GM19372 (cell line): ENCODE measurements around the gene AUTS2.

ENCODE experiments used
- ATAC-seq: cut with Tn5 transposase; IDR thresholded peaks from one replicate; pipeline ENCODE4 v1.9.1; 2021; ENCODE audit warnings: mild to moderate bottlenecking, low read depth, moderate library complexity; ENCODE audit not compliant: unreplicated experiment

AUTS2 gene

GRCh38 chr7:69912846-69913245 is 314.6 kb downstream of the AUTS2 start:
- no peak for ATAC-seq

DNA sequence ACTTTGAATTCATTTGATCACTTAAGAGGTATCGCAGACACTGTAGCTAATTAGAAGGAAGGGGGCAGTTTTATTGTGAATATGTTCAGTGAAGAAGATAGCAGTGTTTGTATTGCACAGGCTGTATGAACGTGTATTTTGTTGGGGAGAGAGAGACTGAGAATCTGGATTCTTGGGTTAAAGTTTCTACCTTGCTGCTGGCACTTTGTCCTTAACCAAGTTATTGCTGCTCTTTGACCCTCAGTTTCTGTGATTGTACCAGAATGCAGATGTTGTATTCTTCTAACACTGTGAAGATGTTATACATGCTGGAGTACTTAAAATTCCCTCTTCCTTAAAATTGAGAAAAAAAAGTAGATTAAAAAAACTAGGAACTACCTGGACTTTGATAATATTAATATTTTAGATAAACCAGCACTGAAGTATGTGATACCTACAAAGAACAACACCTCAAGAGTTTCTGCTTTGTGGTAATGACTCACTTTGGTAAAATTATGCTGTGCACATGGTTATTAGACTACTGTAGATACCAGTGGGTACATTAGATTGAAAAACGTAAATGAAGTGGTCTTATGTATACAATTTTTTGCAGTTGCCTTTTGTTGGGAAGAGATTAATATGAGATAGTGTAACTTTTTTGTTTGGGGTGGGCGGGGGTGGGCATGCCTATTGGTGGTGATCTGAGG is 321.3 kb downstream of the AUTS2 start:
- ATAC-seq: no peak

GRCh38 chr7:69920797-69921196 is 322.5 kb downstream of the AUTS2 start:
- no peak for ATAC-seq

DNA sequence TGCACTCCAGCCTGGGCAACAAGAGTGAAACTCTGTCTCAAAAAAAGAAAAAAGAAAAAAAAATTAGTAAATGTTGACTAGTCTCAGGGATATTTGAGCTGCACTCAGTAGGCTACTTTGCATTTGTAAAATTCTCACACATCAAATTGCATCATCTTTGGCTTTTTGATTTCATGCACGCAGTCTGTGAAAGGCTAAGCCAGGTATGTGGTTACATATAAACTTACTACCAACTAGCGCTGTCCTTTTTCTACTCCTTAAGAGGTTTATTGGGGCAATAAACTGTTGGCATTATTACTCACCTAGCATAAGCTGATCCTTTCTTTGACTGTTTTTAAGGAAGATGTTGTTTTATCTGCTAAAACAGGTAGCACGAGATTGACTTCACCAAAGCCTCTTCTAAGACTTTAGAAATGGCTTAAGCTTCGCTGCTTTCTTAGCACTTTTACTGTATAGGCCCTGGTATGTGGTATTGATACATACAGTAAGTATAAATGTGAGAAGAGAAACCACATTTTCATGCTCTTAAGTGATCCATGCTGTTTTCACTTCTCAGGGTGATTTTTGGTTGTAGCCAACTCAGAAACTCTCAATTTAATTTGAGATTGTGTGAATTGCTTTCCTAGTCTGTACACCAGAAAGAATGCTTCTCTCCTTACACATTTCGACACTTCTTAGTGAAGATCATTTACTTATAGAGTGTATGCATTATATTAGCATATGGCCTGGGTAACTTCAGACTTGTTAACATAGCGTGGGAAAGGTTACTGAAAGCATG is 323.9 kb downstream of the AUTS2 start:
- ATAC-seq: no peak

- no peak for ATAC-seq
These were observed 329.2 kb downstream of the AUTS2 start for GRCh38 chr7:69927461-69927860.

GRCh38 chr7:69928621-69929020 is 330.3 kb downstream of the AUTS2 start:
- ATAC-seq: no peak

DNA sequence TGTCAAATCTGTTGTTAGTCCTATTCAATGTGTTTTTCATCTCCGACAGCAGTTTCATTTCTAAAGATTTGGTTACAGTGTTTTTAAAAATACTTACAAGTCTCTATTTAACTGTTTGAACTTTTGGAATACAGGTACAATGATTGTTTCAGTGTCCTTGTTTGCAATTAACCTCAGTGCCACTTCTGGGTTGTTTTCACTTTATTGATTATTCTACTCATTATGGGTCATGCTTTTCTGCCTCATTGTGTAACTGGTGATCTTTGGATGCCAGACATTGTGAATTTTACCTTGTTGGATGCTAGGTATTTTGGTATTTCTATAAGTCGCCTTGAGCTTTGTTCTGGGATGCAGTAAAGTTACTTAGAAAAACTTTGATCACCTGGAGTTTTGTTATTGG is 331.3 kb downstream of the AUTS2 start:
- no peak for ATAC-seq

DNA sequence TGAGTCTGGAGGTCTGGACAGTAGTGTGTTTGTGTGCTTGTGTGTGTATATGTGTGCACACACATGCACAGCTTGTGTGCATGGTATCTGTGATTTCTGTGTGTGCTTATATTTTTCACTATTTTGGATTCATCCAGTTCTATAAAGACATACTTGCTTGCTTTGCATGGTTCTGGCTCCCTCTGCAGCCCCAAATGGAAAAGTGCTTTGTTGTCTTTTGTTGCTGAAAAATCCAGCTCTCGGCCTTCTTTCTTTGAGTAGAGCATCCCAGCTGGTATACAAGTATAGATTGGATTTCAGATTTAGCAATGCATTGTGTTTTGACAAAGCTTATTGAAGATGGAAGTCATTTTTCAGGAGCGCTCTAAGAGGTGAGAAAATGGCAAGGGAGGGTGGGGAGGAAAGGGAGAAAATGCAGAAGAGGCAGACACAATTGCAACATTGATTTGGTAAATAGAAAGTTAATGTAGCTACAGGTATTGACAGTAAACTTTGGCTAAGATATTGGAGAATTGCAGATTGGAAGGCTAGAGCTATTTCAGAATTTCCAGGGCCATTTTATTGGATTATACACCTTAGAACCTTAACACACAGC is 333.9 kb downstream of the AUTS2 start:
- no peak for ATAC-seq

GRCh38 chr7:69934144-69934903 is 336.0 kb downstream of the AUTS2 start:
- no peak for ATAC-seq

DNA sequence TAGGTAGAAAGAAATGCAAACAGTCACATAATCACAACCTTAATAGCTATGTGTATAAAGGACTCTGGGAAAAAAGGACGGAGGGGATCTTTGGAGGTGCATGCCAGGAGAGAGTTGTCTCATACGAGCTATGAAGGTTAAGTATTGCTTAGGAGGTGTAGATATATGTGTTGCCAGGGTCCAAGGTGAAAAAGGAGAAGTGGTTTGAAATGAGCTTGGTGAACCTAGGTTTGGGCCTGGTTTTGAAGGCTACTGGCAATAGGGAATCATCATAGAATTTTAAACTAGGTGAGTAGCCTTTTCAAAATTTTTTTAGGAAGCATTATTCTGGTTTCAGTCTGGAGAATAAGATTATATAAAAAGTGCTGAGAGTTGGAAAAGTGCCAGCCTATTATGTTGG is 336.8 kb downstream of the AUTS2 start:
- ATAC-seq: no peak

DNA sequence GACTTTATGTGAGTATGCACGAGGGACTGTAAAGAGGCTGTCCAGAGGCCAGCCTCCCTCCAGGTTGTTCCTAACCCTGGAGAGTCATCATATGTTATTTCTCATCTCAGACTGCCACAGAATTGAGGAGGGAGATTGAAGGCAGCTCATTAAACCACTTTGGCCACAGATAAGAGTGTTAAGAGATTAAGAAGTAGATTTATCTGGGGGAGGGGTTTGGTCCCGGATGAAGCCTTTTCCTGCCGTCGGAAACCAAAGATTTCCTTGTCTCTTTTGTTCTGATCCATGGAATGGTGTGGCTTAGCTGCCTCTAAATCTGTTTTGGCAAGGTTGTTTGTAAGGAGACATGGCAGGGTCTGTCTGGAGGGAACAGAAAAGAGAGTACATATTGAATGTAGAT is 338.8 kb downstream of the AUTS2 start:
- ATAC-seq: no peak

- no peak for ATAC-seq
These were observed 341.0 kb downstream of the AUTS2 start for GRCh38 chr7:69939317-69939716.

DNA sequence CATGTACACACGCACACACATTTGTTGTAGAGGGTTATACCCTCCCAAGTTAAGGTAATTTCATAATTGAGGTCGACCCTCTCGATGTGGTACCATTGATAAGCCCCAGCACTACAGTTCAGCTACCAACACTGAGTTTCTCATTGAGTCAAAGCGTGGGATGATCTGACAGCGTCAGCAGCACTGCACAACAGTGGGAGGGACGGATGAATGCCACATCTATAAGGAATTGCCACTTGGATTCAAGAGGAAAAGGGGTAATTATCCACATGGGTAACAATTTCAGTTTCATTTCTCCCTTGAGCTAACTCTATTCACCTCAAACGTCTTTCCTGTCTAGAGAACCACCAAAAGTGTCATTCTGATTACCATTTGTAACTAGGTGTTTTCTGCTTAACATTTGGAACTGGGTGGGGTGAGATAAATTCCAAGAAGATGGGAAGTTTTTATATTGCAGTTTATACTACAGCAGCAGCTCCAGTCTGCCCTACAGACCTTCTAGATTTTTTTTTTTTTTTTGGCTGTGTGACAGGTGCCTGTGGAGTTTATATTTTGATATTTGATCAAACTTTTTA is 342.9 kb downstream of the AUTS2 start:
- no peak for ATAC-seq

DNA sequence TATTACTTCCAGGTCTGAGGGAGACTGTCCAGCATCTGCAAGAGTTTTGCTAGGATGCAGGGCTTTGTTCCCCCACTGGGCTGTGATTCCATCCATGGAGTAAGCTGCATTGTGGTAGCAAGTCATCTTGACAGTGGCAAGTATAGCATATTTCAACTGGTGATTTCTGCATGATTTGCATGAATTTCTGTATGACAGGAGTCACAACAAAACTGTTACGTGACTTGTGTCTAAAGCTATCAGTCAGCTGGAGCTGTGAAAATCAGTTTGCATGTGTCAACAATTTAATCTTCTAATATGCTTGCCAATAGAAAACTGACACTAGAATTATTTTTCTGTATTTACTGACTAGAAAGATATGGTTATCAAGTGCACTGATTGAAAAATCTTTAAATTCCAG is 344.3 kb downstream of the AUTS2 start:
- ATAC-seq: no peak

DNA sequence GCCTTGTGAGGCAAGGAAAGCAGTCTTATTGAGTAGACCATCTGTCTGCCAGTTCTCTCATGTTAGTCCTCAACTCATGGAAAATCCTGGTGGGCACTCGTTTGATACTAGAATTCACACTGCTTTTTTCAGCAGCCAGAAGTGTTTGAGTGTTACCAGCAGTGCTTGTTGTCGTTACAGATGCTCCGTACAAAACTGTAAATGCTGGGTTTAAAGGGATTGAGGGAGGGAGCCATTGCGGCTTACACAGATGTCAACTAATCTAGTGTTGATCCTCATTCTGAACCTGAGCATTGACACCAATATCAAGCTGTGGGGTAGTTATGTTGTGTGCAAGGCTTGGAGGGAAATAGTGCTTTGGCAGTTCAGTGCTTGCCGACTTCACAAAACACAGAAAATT is 348.6 kb downstream of the AUTS2 start:
- no peak for ATAC-seq

DNA sequence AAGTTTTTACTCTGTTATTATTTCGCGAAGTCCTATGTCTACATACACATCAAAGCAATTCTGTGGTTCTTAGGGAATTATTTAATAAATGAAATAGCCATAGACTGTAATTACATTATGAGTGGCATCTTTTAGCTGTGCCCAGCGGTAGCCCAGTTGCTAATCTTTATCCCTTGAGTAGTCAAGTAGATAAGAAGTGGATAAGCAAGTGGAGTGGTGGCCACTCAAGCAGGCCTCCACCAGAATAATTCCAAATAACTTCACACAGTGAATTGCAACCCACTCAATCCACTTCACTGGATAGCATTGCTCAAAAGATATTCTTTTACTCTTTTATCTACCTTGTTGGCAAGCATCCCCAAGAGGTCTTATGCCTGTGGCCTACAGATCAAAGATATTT is 349.7 kb downstream of the AUTS2 start:
- no peak for ATAC-seq

DNA sequence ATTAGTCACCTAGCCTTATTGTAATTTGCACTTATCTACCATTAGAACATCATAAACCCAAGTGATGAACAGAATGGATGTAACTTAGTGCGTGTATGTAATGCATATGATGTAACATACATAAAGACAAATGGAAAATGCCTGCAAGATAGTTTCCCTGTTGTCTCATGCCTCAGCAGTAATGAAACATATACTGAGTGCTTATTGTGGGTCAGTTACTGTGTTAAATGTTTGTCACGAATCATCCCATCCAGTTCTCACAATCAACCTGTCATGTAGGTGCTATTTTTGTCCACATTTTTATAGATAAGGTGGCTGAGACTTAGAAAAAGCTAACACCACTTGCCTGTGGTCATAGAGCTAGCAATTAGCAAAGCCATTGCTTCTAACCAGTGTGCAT is 350.8 kb downstream of the AUTS2 start:
- no peak for ATAC-seq

DNA sequence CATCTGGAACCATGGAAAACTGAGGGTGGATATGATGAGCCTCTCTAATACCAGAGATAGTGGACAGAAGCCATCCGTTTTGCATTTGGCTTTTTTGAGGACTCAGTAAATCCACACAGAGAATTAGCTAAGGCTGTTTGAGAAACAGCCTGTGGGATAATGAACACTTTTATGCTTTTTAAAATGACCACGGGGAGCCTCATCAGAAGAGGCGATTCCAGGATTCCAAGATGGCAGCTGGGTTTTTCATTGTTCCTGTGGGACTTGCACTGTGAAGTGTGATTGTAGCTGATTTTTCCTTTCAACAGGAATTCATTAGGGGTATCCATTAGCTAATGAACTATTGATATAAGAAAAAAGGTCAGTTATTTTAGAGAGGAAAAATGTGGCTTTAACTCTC is 353.2 kb downstream of the AUTS2 start:
- ATAC-seq: no peak

- ATAC-seq: no peak
These were observed 355.1 kb downstream of the AUTS2 start for GRCh38 chr7:69953136-69954067.

DNA sequence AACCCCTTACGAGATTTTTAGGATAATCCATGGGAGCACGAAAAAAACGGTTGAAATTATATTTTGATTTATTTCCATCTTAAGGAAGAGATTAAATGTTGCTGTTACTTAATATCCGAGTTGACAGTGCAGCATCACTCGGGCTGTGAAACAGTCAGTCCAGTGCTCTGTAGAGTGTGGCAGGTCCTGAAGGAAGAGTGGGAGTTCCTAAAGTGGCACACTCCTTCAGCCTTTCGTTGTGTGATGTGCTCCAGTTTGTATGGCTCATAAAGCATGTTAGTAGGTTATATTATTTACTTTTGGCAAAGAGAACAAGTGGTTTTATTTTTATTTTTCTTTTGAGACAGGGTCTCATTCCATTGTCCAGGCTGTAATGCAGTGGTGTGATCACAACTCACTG is 358.3 kb downstream of the AUTS2 start:
- ATAC-seq: no peak
